ENCODE results near the gene SMARCAL1.

DNA sequence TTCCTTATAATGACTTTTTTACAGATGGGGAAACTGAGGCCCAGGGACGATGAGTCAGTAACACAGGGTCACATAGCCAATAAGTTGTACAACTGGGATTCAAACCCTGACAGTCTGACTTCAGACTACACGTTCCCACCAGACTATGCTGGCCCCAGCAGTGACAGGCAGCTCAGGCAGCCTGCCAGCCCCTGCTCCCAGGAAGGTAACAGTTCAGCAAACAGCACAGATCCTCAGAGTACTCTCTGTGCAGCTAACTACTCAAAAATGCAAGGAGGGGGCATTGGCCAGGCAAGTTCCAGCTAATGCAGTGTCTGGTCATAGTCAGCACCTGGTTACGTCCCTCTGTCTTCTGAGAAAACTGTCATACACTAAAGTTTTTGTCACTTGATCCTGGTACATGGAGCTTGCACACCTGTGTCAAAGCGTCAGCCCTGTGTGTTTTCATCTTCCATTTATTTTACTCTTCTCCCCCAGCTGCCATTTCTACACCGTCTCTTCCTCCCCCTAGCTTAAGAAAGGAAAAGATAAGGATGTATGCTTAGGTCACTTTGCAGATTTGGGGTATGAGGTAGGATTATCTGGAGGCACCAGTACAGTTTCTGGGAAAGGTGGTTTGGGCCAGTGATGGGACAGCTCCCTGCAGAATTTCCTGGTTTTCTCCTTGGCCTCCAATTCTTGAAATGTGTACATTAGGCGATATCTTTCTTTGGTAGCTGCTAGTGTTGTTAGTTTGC lies 4.5 kb downstream of the SMARCAL1 start:
- TF ChIP-seq, protein P1, sequence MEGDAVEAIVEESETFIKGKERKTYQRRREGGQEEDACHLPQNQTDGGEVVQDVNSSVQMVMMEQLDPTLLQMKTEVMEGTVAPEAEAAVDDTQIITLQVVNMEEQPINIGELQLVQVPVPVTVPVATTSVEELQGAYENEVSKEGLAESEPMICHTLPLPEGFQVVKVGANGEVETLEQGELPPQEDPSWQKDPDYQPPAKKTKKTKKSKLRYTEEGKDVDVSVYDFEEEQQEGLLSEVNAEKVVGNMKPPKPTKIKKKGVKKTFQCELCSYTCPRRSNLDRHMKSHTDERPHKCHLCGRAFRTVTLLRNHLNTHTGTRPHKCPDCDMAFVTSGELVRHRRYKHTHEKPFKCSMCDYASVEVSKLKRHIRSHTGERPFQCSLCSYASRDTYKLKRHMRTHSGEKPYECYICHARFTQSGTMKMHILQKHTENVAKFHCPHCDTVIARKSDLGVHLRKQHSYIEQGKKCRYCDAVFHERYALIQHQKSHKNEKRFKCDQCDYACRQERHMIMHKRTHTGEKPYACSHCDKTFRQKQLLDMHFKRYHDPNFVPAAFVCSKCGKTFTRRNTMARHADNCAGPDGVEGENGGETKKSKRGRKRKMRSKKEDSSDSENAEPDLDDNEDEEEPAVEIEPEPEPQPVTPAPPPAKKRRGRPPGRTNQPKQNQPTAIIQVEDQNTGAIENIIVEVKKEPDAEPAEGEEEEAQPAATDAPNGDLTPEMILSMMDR (IDR thresholded peaks at IDR 0.05): no peak
- TF ChIP-seq POLR2A (IDR thresholded peaks at IDR 0.05): no peak
